ENCODE results near the gene BTBD9. TPM values are rescaled to one million over a fixed set of nuclear protein-coding genes. Genes with fewer than 3 reads are reported as not detected.
A peak's percentile ranks its signal among the peaks of the same experiment; 100 is the strongest.

The BTBD9 gene
- total RNA-seq, 4 donors from 2014 or later = 5.5 to 14.1 (median 6.3) TPM

GRCh38 chr6:38646166-38646878, 6.6 kb upstream of the BTBD9 start:
- intact Hi-C loops (cut with DNase I; ENCODE audit: low total_unique reads) = no loop called here
- Histone ChIP-seq H3K27me3 (no peaks in the 10 kb centered on the region), H3K4me3 (no peak overlapping the region), H3K9me3 (no peaks in the 10 kb centered on the region), H3K27ac (no peak overlapping the region), H3K4me1 (peaks cover 11 to 19% of the 10 kb centered on the region in 2 donors), H3K36me3 (no peaks in the 10 kb centered on the region)
- in situ Hi-C loops (cut with MboI; ENCODE audit: low sequenced_read_pairs in 4 of 4) = no loop called here
- ATAC-seq = no peak
- DNase-seq = no peak
- TF ChIP-seq POLR2A (IDR thresholded peaks at IDR 0.05) (no peak), CTCF (IDR thresholded peaks at IDR 0.05 in 4 of 5, conservative IDR thresholded peaks at IDR 0.05 in 1 of 5) (no peak)

GRCh38 chr6:38644951-38645350, 5.2 kb upstream of the BTBD9 start:
- H3K27ac ChIP-seq = no peak overlapping the region
- intact Hi-C loops (cut with DNase I; ENCODE audit: low total_unique reads) = no loop called here
- in situ Hi-C loops (cut with MboI; ENCODE audit: low sequenced_read_pairs in 4 of 4) = no loop called here
- H3K27me3 ChIP-seq = no peaks in the 10 kb centered on the region
- H3K4me1 ChIP-seq = peaks cover 16 to 29% of the 10 kb centered on the region in 2 donors
- DNase-seq = no peak
- no peaks in the 10 kb centered on the region for H3K36me3 ChIP-seq
- no peaks in the 10 kb centered on the region for H3K9me3 ChIP-seq
- ATAC-seq = no peak
- no peak overlapping the region for H3K4me3 ChIP-seq
- no peak for TF ChIP-seq POLR2A (IDR thresholded peaks at IDR 0.05)
- TF ChIP-seq CTCF (IDR thresholded peaks at IDR 0.05 in 4 of 5, conservative IDR thresholded peaks at IDR 0.05 in 1 of 5) = no peak

- Histone ChIP-seq H3K9me3 (no peaks in the 10 kb centered on the region), H3K4me3 (peak overlapping the region; percentile 75 to 97 (median 85)), H3K4me1 (peaks cover 24 to 32% of the 10 kb centered on the region in 2 donors), H3K27me3 (no peaks in the 10 kb centered on the region), H3K36me3 (no peaks in the 10 kb centered on the region), H3K27ac (peak overlapping the region; percentile 78 to 94 (median 90))
- TF ChIP-seq POLR2A (IDR thresholded peaks at IDR 0.05) (no peak), CTCF (IDR thresholded peaks at IDR 0.05 in 4 of 5, conservative IDR thresholded peaks at IDR 0.05 in 1 of 5) (no peak)
- in situ Hi-C loops (cut with MboI; ENCODE audit: low sequenced_read_pairs in 4 of 4) = no loop called here
- intact Hi-C loops (cut with DNase I; ENCODE audit: low total_unique reads) = no loop called here
- DNase-seq (no peak), ATAC-seq (no peak)
These were observed 634 bp upstream of the BTBD9 start for GRCh38 chr6:38640216-38640909.

- H3K4me3 ChIP-seq = peak overlapping the region; percentile 75 to 97 (median 85)
- DNase-seq (peak in 1 of 2 donors; percentile 3), ATAC-seq (peak; percentile 53 to 63)
- H3K27me3 ChIP-seq = no peaks in the 10 kb centered on the region
- peaks cover 25 to 28% of the 10 kb centered on the region in 2 donors for H3K4me1 ChIP-seq
- in situ Hi-C loops (cut with MboI; ENCODE audit: low sequenced_read_pairs in 4 of 4) = no loop called here
- H3K27ac ChIP-seq = peak overlapping the region; percentile 78 to 94 (median 90)
- TF ChIP-seq POLR2A (IDR thresholded peaks at IDR 0.05) = no peak
- no peak for TF ChIP-seq CTCF (IDR thresholded peaks at IDR 0.05 in 4 of 5, conservative IDR thresholded peaks at IDR 0.05 in 1 of 5)
- intact Hi-C loops (cut with DNase I; ENCODE audit: low total_unique reads) = loop anchor here (1.0 kb wide), 1 partner anchor 64 kb away; the partner anchor contains the start of gene GLO1
- H3K9me3 ChIP-seq = no peaks in the 10 kb centered on the region
- no peaks in the 10 kb centered on the region for H3K36me3 ChIP-seq
These were observed 710 bp downstream of the BTBD9 start for GRCh38 chr6:38638941-38639497.
